Astrocyte (in vitro differentiated cells and primary cell): Measurements from ENCODE around the gene PTPRK.

Source experiments
- CTCF ChIP-seq: IDR thresholded peaks from 2 replicates; pipeline ENCODE4 v1.5.1; 2011; ENCODE audit warnings: low read depth, mild to moderate bottlenecking, inconsistent platforms, low read length, moderate library complexity; ENCODE audit not compliant: insufficient read depth
- EZH2 ChIP-seq: IDR thresholded peaks from 2 replicates; pipeline ENCODE4 v1.6.1; 2012; ENCODE audit warnings: mild to moderate bottlenecking, low read length, inconsistent platforms; ENCODE audit not compliant: insufficient read depth

- TF ChIP-seq CTCF (no peak), EZH2 (no peak)
These were observed 569.7 kb downstream of the PTPRK start for GRCh38 chr6:127950566-127951145.
